ENCODE measurements around the gene HSPBP1.

DNA sequence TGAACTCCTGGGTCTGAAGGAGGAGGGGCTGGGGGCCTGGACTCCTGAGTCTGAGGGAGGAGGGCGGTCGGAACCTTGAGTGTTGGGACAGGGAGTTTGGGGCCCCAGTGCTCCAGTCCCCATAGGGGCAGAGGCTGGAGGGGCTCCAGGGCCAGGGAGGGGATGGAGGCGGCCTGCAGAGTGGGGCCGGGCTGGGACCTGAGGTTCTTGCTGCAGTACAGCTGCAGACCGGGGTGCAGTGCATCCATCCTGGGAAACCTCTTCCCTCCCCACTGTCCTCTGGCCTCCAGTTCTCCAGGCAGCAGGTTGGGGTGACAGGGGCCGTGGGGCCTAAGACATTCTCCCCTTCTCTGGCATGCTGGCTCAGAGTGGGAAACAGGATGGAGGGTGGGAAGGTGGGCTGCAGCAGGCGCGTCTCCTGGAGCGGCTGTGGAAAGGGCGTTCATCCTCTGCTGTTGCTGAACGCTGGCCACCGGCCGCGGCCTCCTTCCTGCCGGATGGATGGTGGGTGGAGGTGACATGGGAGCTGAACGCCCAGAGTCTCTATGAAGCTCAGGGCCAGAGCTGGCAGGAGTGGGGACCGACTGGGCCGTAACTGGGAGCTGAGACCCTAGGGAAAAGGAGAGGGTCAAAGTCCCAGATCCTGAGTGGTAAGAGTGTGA is 5.5 kb upstream of the HSPBP1 start:
- no peak for TF ChIP-seq CTCF (conservative IDR thresholded peaks at IDR 0.05; ENCODE audit: low read depth, low read length)
- TF ChIP-seq RFX5 (IDR thresholded peaks at IDR 0.05; ENCODE audit: low read depth, low read length): no peak
- TF ChIP-seq POLR2A (IDR thresholded peaks at IDR 0.05; ENCODE audit: low read depth, low read length): no peak
- no peak for TF ChIP-seq RAD21 (IDR thresholded peaks at IDR 0.05; ENCODE audit: low read length)
- TF ChIP-seq NFE2L2 (IDR thresholded peaks at IDR 0.05; ENCODE audit: low read depth, low read length): no peak
- TF ChIP-seq, protein P1, sequence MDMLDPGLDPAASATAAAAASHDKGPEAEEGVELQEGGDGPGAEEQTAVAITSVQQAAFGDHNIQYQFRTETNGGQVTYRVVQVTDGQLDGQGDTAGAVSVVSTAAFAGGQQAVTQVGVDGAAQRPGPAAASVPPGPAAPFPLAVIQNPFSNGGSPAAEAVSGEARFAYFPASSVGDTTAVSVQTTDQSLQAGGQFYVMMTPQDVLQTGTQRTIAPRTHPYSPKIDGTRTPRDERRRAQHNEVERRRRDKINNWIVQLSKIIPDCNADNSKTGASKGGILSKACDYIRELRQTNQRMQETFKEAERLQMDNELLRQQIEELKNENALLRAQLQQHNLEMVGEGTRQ (IDR thresholded peaks at IDR 0.05; ENCODE audit: low read depth, low read length): no peak
